Measurements from ENCODE around the gene SOCS6. TPM values are rescaled to one million over a fixed set of nuclear protein-coding genes. Genes with fewer than 3 reads are reported as not detected.

The SOCS6 gene
- total and polyA plus RNA-seq, 5 experiments from 2014 or later: 0.28 to 2.9 (median 1.2) TPM; not detected in 1

GRCh38 chr18:70311726-70312125 is 22.9 kb downstream of the SOCS6 start:
- peaks cover 0 to 4% (median 0%) of the 10 kb centered on the region in 4 donors for H3K4me1 Mint-ChIP-seq
- ATAC-seq (no peak), DNase-seq (no peak)
- peaks cover 0 to 5% (median 0%) of the 10 kb centered on the region in 3 donors for H3K36me3 Mint-ChIP-seq
- no peak overlapping the region for H3K4me3 Mint-ChIP-seq
- peaks cover 0 to 1% (median 0%) of the 10 kb centered on the region in 5 donors for H3K27me3 Mint-ChIP-seq
- peaks cover 0 to 11% (median 3%) of the 10 kb centered on the region in 9 donors for H3K9me3 Mint-ChIP-seq
- POLR2A ChIA-PET: no interaction called here
- H3K27ac Mint-ChIP-seq: no peak overlapping the region

GRCh38 chr18:70313640-70314039 is 24.8 kb downstream of the SOCS6 start:
- Mint-ChIP-seq H3K36me3 (peaks cover 0 to 3% (median 3%) of the 10 kb centered on the region in 3 donors), H3K9me3 (peaks cover 0 to 3% (median 2%) of the 10 kb centered on the region in 9 donors), H3K27ac (no peak overlapping the region), H3K27me3 (peaks cover 0 to 2% (median 0%) of the 10 kb centered on the region in 5 donors), H3K4me3 (no peak overlapping the region), H3K4me1 (peaks cover 0 to 4% (median 0%) of the 10 kb centered on the region in 4 donors)
- ATAC-seq: no peak
- DNase-seq: no peak
- POLR2A ChIA-PET: no interaction called here

- Mint-ChIP-seq H3K4me1 (peaks cover 0 to 4% (median 0%) of the 10 kb centered on the region in 4 donors), H3K27me3 (peaks cover 0 to 2% (median 0%) of the 10 kb centered on the region in 5 donors), H3K4me3 (no peak overlapping the region), H3K9me3 (no peaks in the 10 kb centered on the region), H3K27ac (no peak overlapping the region), H3K36me3 (peaks cover 0 to 6% (median 0%) of the 10 kb centered on the region in 3 donors)
- POLR2A ChIA-PET: no interaction called here
- no peak for ATAC-seq
- DNase-seq: no peak
Measured at GRCh38 chr18:70314151-70314782, 25.4 kb downstream of the SOCS6 start.

GRCh38 chr18:70319187-70319586 is 30.3 kb downstream of the SOCS6 start:
- ATAC-seq: no peak
- H3K36me3 Mint-ChIP-seq: peaks cover 0 to 9% (median 0%) of the 10 kb centered on the region in 3 donors

GRCh38 chr18:70321616-70322015 is 32.8 kb downstream of the SOCS6 start:
- H3K27ac Mint-ChIP-seq: no peak overlapping the region
- H3K27me3 Mint-ChIP-seq: peaks cover 0 to 2% (median 0%) of the 10 kb centered on the region in 5 donors
- peaks cover 0 to 1% (median 0%) of the 10 kb centered on the region in 4 donors for H3K4me1 Mint-ChIP-seq
- H3K36me3 Mint-ChIP-seq: peaks cover 0 to 16% (median 0%) of the 10 kb centered on the region in 3 donors
- no peaks in the 10 kb centered on the region for H3K9me3 Mint-ChIP-seq
- POLR2A ChIA-PET: no interaction called here
- DNase-seq (no peak), ATAC-seq (no peak)
- no peak overlapping the region for H3K4me3 Mint-ChIP-seq

More at GRCh38 chr18:70319187-70319586, 30.3 kb downstream of the SOCS6 start:
- H3K4me3 Mint-ChIP-seq: no peak overlapping the region
- no peaks in the 10 kb centered on the region for H3K4me1 Mint-ChIP-seq
- peaks cover 0 to 2% (median 0%) of the 10 kb centered on the region in 5 donors for H3K27me3 Mint-ChIP-seq
- POLR2A ChIA-PET: no interaction called here
- H3K9me3 Mint-ChIP-seq: no peaks in the 10 kb centered on the region
- no peak for DNase-seq
- H3K27ac Mint-ChIP-seq: no peak overlapping the region

GRCh38 chr18:70322385-70322784 is 33.5 kb downstream of the SOCS6 start:
- POLR2A ChIA-PET: no interaction called here
- no peak for ATAC-seq

GRCh38 chr18:70322928-70323327 is 34.1 kb downstream of the SOCS6 start:
- ATAC-seq (no peak), DNase-seq (no peak)
- H3K4me3 Mint-ChIP-seq: no peak overlapping the region
- H3K9me3 Mint-ChIP-seq: no peaks in the 10 kb centered on the region
- H3K36me3 Mint-ChIP-seq: peaks cover 0 to 13% (median 0%) of the 10 kb centered on the region in 3 donors
- H3K4me1 Mint-ChIP-seq: peaks cover 0 to 1% (median 0%) of the 10 kb centered on the region in 4 donors
- POLR2A ChIA-PET: no interaction called here
- no peak overlapping the region for H3K27ac Mint-ChIP-seq
- H3K27me3 Mint-ChIP-seq: peaks cover 0 to 2% (median 0%) of the 10 kb centered on the region in 5 donors

More at GRCh38 chr18:70322385-70322784, 33.5 kb downstream of the SOCS6 start:
- Mint-ChIP-seq H3K36me3 (peaks cover 0 to 16% (median 0%) of the 10 kb centered on the region in 3 donors), H3K4me1 (peaks cover 0 to 1% (median 0%) of the 10 kb centered on the region in 4 donors), H3K4me3 (no peak overlapping the region), H3K27ac (no peak overlapping the region), H3K9me3 (no peaks in the 10 kb centered on the region), H3K27me3 (peaks cover 0 to 2% (median 0%) of the 10 kb centered on the region in 5 donors)
- DNase-seq: no peak

GRCh38 chr18:70324897-70325296 is 36.1 kb downstream of the SOCS6 start:
- Mint-ChIP-seq H3K4me3 (no peak overlapping the region), H3K36me3 (peaks cover 0 to 9% (median 0%) of the 10 kb centered on the region in 3 donors), H3K27me3 (peaks cover 0 to 1% (median 0%) of the 10 kb centered on the region in 5 donors), H3K9me3 (no peaks in the 10 kb centered on the region), H3K27ac (no peak overlapping the region), H3K4me1 (peaks cover 0 to 9% (median 3%) of the 10 kb centered on the region in 4 donors)
- ATAC-seq (no peak), DNase-seq (no peak)
- POLR2A ChIA-PET: no interaction called here

GRCh38 chr18:70326255-70326654 is 37.4 kb downstream of the SOCS6 start:
- H3K9me3 Mint-ChIP-seq: no peaks in the 10 kb centered on the region
- DNase-seq: no peak
- no peak overlapping the region for H3K27ac Mint-ChIP-seq
- POLR2A ChIA-PET: no interaction called here
- peaks cover 0 to 9% (median 3%) of the 10 kb centered on the region in 4 donors for H3K4me1 Mint-ChIP-seq
- ATAC-seq: no peak
- no peaks in the 10 kb centered on the region for H3K27me3 Mint-ChIP-seq
- peaks cover 0 to 12% (median 0%) of the 10 kb centered on the region in 3 donors for H3K36me3 Mint-ChIP-seq
- H3K4me3 Mint-ChIP-seq: no peak overlapping the region

GRCh38 chr18:70328169-70328568 is 39.3 kb downstream of the SOCS6 start:
- Mint-ChIP-seq H3K27me3 (peaks cover 0 to 3% (median 1%) of the 10 kb centered on the region in 5 donors), H3K27ac (peak overlapping the region in 1 of 10 donors; percentile 26), H3K4me1 (peaks cover 0 to 9% (median 3%) of the 10 kb centered on the region in 4 donors), H3K9me3 (peaks cover 0 to 2% (median 0%) of the 10 kb centered on the region in 9 donors), H3K36me3 (peaks cover 0 to 12% (median 0%) of the 10 kb centered on the region in 3 donors), H3K4me3 (no peak overlapping the region)
- ATAC-seq: no peak
- DNase-seq: no peak
- POLR2A ChIA-PET: no interaction called here

GRCh38 chr18:70329071-70329470 is 40.2 kb downstream of the SOCS6 start:
- H3K9me3 Mint-ChIP-seq: peaks cover 0 to 2% (median 0%) of the 10 kb centered on the region in 9 donors
- ATAC-seq: no peak

GRCh38 chr18:70330887-70331286 is 42.0 kb downstream of the SOCS6 start:
- POLR2A ChIA-PET: interaction anchor here (0.6 kb wide), 1 partner anchor 141 kb away, joined by 3 read pairs; no protein-coding TSS in a partner anchor
- H3K9me3 Mint-ChIP-seq: peaks cover 0 to 11% (median 0%) of the 10 kb centered on the region in 9 donors
- H3K4me1 Mint-ChIP-seq: peaks cover 0 to 9% (median 3%) of the 10 kb centered on the region in 4 donors
- ATAC-seq (no peak), DNase-seq (no peak)
- peaks cover 0 to 5% (median 0%) of the 10 kb centered on the region in 3 donors for H3K36me3 Mint-ChIP-seq
- no peak overlapping the region for H3K27ac Mint-ChIP-seq
- peaks cover 0 to 3% (median 1%) of the 10 kb centered on the region in 5 donors for H3K27me3 Mint-ChIP-seq
- H3K4me3 Mint-ChIP-seq: no peak overlapping the region

More at GRCh38 chr18:70329071-70329470, 40.2 kb downstream of the SOCS6 start:
- POLR2A ChIA-PET: no interaction called here
- Mint-ChIP-seq H3K36me3 (peaks cover 0 to 10% (median 0%) of the 10 kb centered on the region in 3 donors), H3K27me3 (peaks cover 0 to 3% (median 1%) of the 10 kb centered on the region in 5 donors), H3K4me3 (no peak overlapping the region), H3K4me1 (peaks cover 0 to 9% (median 3%) of the 10 kb centered on the region in 4 donors), H3K27ac (no peak overlapping the region)
- no peak for DNase-seq

- no peak overlapping the region for H3K27ac Mint-ChIP-seq
- peaks cover 0 to 3% (median 1%) of the 10 kb centered on the region in 5 donors for H3K27me3 Mint-ChIP-seq
- POLR2A ChIA-PET: interaction anchor here (0.6 kb wide), 1 partner anchor 140 kb away, joined by 3 read pairs; no protein-coding TSS in a partner anchor
- H3K9me3 Mint-ChIP-seq: peaks cover 0 to 11% (median 2%) of the 10 kb centered on the region in 9 donors
- peaks cover 0 to 3% (median 0%) of the 10 kb centered on the region in 3 donors for H3K36me3 Mint-ChIP-seq
- no peak overlapping the region for H3K4me3 Mint-ChIP-seq
- peaks cover 0 to 8% (median 3%) of the 10 kb centered on the region in 4 donors for H3K4me1 Mint-ChIP-seq
- DNase-seq (no peak), ATAC-seq (no peak)
Measured at GRCh38 chr18:70331456-70332097, 42.7 kb downstream of the SOCS6 start.
